Calu3 (cell line): Measurements from ENCODE around the gene SH3RF3. TPM values are rescaled to one million over a fixed set of nuclear protein-coding genes. Genes with fewer than 3 reads are reported as not detected.

ENCODE experiments used
- BruUV-seq: library from RNA; stranded (reverse); fragments of 400-500 nt; replicated peaks from 2 replicates; lab custom pipeline; 2021; lab: Mats Ljungman, UMichigan
- CTCF ChIA-PET: fragments of 300-600 bp; sonication (Branson Sonifier 250); formaldehyde crosslinking; loops from one replicate; lab custom pipeline; 2022; ENCODE audit warnings: antibody characterized with exemption; lab: Charles Lee
- DNase-seq: peaks from one replicate; pipeline ENCODE4 v3.0.0; 2022
- H3K27ac Mint-ChIP-seq: one replicate; pipeline ENCODE4 v1.8.0; 2022; ENCODE audit warnings: mixed read lengths; ENCODE audit not compliant: unreplicated experiment
- H3K27me3 Mint-ChIP-seq: one replicate; pipeline ENCODE4 v1.8.0; 2022; ENCODE audit warnings: mixed read lengths; ENCODE audit not compliant: unreplicated experiment
- H3K36me3 Mint-ChIP-seq: one replicate; pipeline ENCODE4 v1.8.0; 2022; ENCODE audit warnings: mild to moderate bottlenecking, moderate library complexity, mixed read lengths; ENCODE audit not compliant: insufficient read depth, unreplicated experiment
- H3K4me1 Mint-ChIP-seq: one replicate; pipeline ENCODE4 v1.8.0; 2022; ENCODE audit warnings: mild to moderate bottlenecking, low read depth, mixed read lengths; ENCODE audit not compliant: unreplicated experiment
- H3K4me3 Mint-ChIP-seq: one replicate; pipeline ENCODE4 v1.8.0; 2022; ENCODE audit warnings: mild to moderate bottlenecking, low read depth, moderate library complexity, mixed read lengths; ENCODE audit not compliant: unreplicated experiment
- H3K9me3 Mint-ChIP-seq: one replicate; pipeline ENCODE4 v1.8.0; 2022; ENCODE audit warnings: low read depth, mixed read lengths; ENCODE audit not compliant: unreplicated experiment
- CTCF ChIP-seq: fragments of 200-600 bp; IDR thresholded peaks from one replicate; pipeline ENCODE4 v1.8.0; 2022; ENCODE audit warnings: antibody characterized with exemption; ENCODE audit not compliant: unreplicated experiment
- intact Hi-C: fragments of 100-400 bp; cut with micrococcal nuclease; formaldehyde crosslinking; loops from one replicate; pipeline ENCODE4 v1.10.0; 2022; ENCODE audit not compliant: unreplicated experiment
- total RNA-seq: library from RNA; stranded (reverse); gene quantifications from 2 replicates; pipeline ENCODE4 v1.2.3, GENCODE V29; 2022

SH3RF3 gene
- total RNA-seq, 1 experiment from 2014 or later = 0.17 TPM

- intact Hi-C loops = no loop called here
- CTCF ChIA-PET = interaction anchor here (0.5 kb wide), 1 partner anchor 9 kb away, joined by 4 read pairs; no protein-coding TSS in a partner anchor
- DNase-seq = no peak
Observed at GRCh38 chr2:109208951-109209335, 79.9 kb downstream of the SH3RF3 start.

GRCh38 chr2:109209412-109209811 is 80.4 kb downstream of the SH3RF3 start:
- no peak for TF ChIP-seq CTCF
- Mint-ChIP-seq H3K27me3 (peaks cover 94% of the 10 kb centered on the region), H3K4me3 (no peak overlapping the region), H3K36me3 (no peaks in the 10 kb centered on the region), H3K9me3 (no peaks in the 10 kb centered on the region), H3K27ac (no peak overlapping the region), H3K4me1 (peaks cover 28% of the 10 kb centered on the region)
- CTCF ChIA-PET = no interaction called here
- no peak for DNase-seq
- intact Hi-C loops = no loop called here
- no TSS peak for BruUV-seq

More at GRCh38 chr2:109208951-109209335, 79.9 kb downstream of the SH3RF3 start:
- no peak for TF ChIP-seq CTCF
- Mint-ChIP-seq H3K27ac (no peak overlapping the region), H3K27me3 (peaks cover 94% of the 10 kb centered on the region), H3K36me3 (no peaks in the 10 kb centered on the region), H3K9me3 (no peaks in the 10 kb centered on the region), H3K4me3 (no peak overlapping the region), H3K4me1 (peaks cover 24% of the 10 kb centered on the region)
- no TSS peak for BruUV-seq

- H3K36me3 Mint-ChIP-seq = no peaks in the 10 kb centered on the region
- peaks cover 30% of the 10 kb centered on the region for H3K4me1 Mint-ChIP-seq
- CTCF ChIA-PET = no interaction called here
- H3K4me3 Mint-ChIP-seq = no peak overlapping the region
- no peak for TF ChIP-seq CTCF
- DNase-seq = no peak
- no peaks in the 10 kb centered on the region for H3K9me3 Mint-ChIP-seq
- intact Hi-C loops = no loop called here
- H3K27ac Mint-ChIP-seq = no peak overlapping the region
- no TSS peak for BruUV-seq
- peaks cover 94% of the 10 kb centered on the region for H3K27me3 Mint-ChIP-seq
Observed at GRCh38 chr2:109209941-109210340, 80.9 kb downstream of the SH3RF3 start.

GRCh38 chr2:109210431-109211200 is 81.6 kb downstream of the SH3RF3 start:
- no peak overlapping the region for H3K27ac Mint-ChIP-seq
- H3K4me1 Mint-ChIP-seq = peaks cover 30% of the 10 kb centered on the region
- H3K27me3 Mint-ChIP-seq = peaks cover 94% of the 10 kb centered on the region
- intact Hi-C loops = no loop called here
- no peaks in the 10 kb centered on the region for H3K9me3 Mint-ChIP-seq
- CTCF ChIA-PET = no interaction called here
- no peak overlapping the region for H3K4me3 Mint-ChIP-seq
- no peaks in the 10 kb centered on the region for H3K36me3 Mint-ChIP-seq
- no peak for DNase-seq
- BruUV-seq = no TSS peak
- no peak for TF ChIP-seq CTCF
